Endothelial cell of umbilical vein (primary cell): Measurements from ENCODE around the gene RAB19. TPM values are rescaled to one million over a fixed set of nuclear protein-coding genes. Genes with fewer than 3 reads are reported as not detected.
"Not testable (repeated sequence)": the region's sequence is repeated elsewhere in the genome, so short reads cannot be mapped to it uniquely, and the experiment has no call there.

Experiments used
- BruUV-seq: library from RNA; stranded (reverse); fragments of 400-500 nt; replicated peaks from 2 replicates; lab custom pipeline; 2021; lab: Mats Ljungman, UMichigan
- CTCF ChIA-PET: fragments of 300-600, 350-600 bp; sonication (Branson Sonifier 250); formaldehyde crosslinking; loops from one replicate; lab custom pipeline; 2021; ENCODE audit warnings: antibody characterized with exemption, inconsistent platforms; lab: Charles Lee
- POLR2A ChIA-PET: fragments of 300-600, 350-600 bp; sonication (Branson Sonifier 250); formaldehyde crosslinking; loops from one replicate; lab custom pipeline; 2021; ENCODE audit warnings: antibody characterized with exemption, inconsistent platforms; lab: Charles Lee
- DNase-seq: peaks from one replicate; pipeline ENCODE4 v3.0.0-alpha.2; 2011; ENCODE audit warnings: low read depth, low spot score
- FAIRE-seq: peaks from 2 replicates; lab custom pipeline; 2011; peaks lifted over from hg19 to GRCh38; lab: Jason Lieb, UNC
- H2AFZ ChIP-seq: 2 replicates; pipeline ENCODE4 v1.6.0; 2012; ENCODE audit warnings: low read depth, low read length, control low read depth, inconsistent platforms
- H3K27ac ChIP-seq: 2 replicates; pipeline ENCODE4 v1.5.1; 2011; ENCODE audit warnings: low read depth, mild to moderate bottlenecking, control low read depth, low read length, moderate library complexity; ENCODE audit not compliant: insufficient read depth
- H3K27me3 ChIP-seq, 2 experiments: 2 replicates each; pipeline versions ENCODE4 v1.6.0 to v1.6.1; 2011; ENCODE audit warnings: low read length in 2 of 2, mixed read lengths in 1 of 2; ENCODE audit not compliant: control insufficient read depth in 2 of 2, insufficient read depth in 2 of 2
- H3K36me3 ChIP-seq, 2 experiments: 2 replicates in 1 of 2; 3 replicates in 1 of 2; pipeline ENCODE4 v1.5.1; 2011; ENCODE audit warnings: low read length in 2 of 2, mild to moderate bottlenecking in 1 of 2, moderate library complexity in 1 of 2; ENCODE audit not compliant: control insufficient read depth in 2 of 2, insufficient read depth in 2 of 2; ENCODE audit errors: extremely low read depth in 1 of 2
- H3K4me1 ChIP-seq: 3 replicates; pipeline ENCODE4 v1.5.1; 2011; ENCODE audit warnings: mild to moderate bottlenecking, low read length; ENCODE audit not compliant: control insufficient read depth, insufficient read depth; ENCODE audit errors: extremely low read depth
- H3K4me2 ChIP-seq: 2 replicates; pipeline ENCODE4 v1.6.1; 2011; ENCODE audit warnings: low read length, control low read depth, mixed read lengths; ENCODE audit not compliant: insufficient read depth
- H3K4me3 ChIP-seq, 3 experiments: fragments of 200-600 bp in 1 of 3; sonication (generic), shearing (Covaris generic) in 1 of 3; replicated peaks in 1 of 3; 2 replicates each; pipeline ENCODE4 v1.5.1; 2011 to 2016; ENCODE audit warnings: control low read depth in 3 of 3, low read length in 3 of 3, mild to moderate bottlenecking in 2 of 3, inconsistent platforms in 1 of 3, low read depth in 1 of 3, moderate library complexity in 1 of 3; ENCODE audit not compliant: insufficient read depth in 1 of 3
- H3K79me2 ChIP-seq: 2 replicates; pipeline ENCODE4 v1.6.0; 2012; ENCODE audit warnings: low read length, inconsistent platforms; ENCODE audit not compliant: control insufficient read depth, insufficient read depth
- H3K9ac ChIP-seq: replicated peaks from 2 replicates; pipeline ENCODE3; 2011; ENCODE audit warnings: low read length, control low read depth; ENCODE audit not compliant: insufficient read depth; ENCODE audit errors: extremely low read depth
- H3K9me1 ChIP-seq: replicated peaks from 3 replicates; pipeline ENCODE4 v1.6.0; 2011; ENCODE audit warnings: mild to moderate bottlenecking, low read length; ENCODE audit not compliant: control insufficient read depth, insufficient read depth; ENCODE audit errors: extremely low read depth
- H3K9me3 ChIP-seq: replicated peaks from 2 replicates; pipeline ENCODE4 v1.5.1; 2012; ENCODE audit warnings: low read length, inconsistent platforms; ENCODE audit not compliant: control insufficient read depth, insufficient read depth
- H4K20me1 ChIP-seq: replicated peaks from 2 replicates; pipeline ENCODE3; 2011; ENCODE audit warnings: mild to moderate bottlenecking, low read length; ENCODE audit not compliant: control insufficient read depth, insufficient read depth; ENCODE audit errors: extremely low read depth
- EZH2 ChIP-seq: IDR thresholded peaks from 2 replicates; pipeline ENCODE4 v1.6.1; 2012; ENCODE audit warnings: borderline replicate concordance, low read depth, mild to moderate bottlenecking, moderate library complexity, low read length, inconsistent platforms; ENCODE audit not compliant: severe bottlenecking
- FOS ChIP-seq: IDR thresholded peaks from 2 replicates; pipeline ENCODE4 v1.6.1; 2011; ENCODE audit warnings: mild to moderate bottlenecking, low read length, moderate library complexity, borderline replicate concordance; ENCODE audit not compliant: insufficient read depth
- GATA2 ChIP-seq: IDR thresholded peaks from 2 replicates; pipeline ENCODE4 v1.7.0; 2011; ENCODE audit warnings: low read depth, mild to moderate bottlenecking, moderate library complexity, mixed read lengths, low read length; ENCODE audit not compliant: insufficient read length, insufficient read depth
- JUN ChIP-seq: IDR thresholded peaks from 2 replicates; pipeline ENCODE4 v1.6.1; 2011; ENCODE audit warnings: borderline replicate concordance, low read depth; ENCODE audit not compliant: insufficient read length, insufficient read depth
- MYC ChIP-seq: IDR thresholded peaks from one replicate; pipeline ENCODE4 v1.6.1; 2011; ENCODE audit warnings: mild to moderate bottlenecking, low read depth, low read length
- POLR2A ChIP-seq: IDR thresholded peaks from 2 replicates; pipeline ENCODE4 v1.6.1; 2012; ENCODE audit warnings: low read depth, mild to moderate bottlenecking, control low read depth, low read length
- POLR2AphosphoS5 ChIP-seq: IDR thresholded peaks from 2 replicates; pipeline ENCODE4 v1.6.1; 2012; ENCODE audit warnings: low read depth, mild to moderate bottlenecking, control low read depth, low read length, moderate library complexity; ENCODE audit not compliant: insufficient read depth
- dilution Hi-C: fragments of 300-500 bp; cut with MboI; formaldehyde crosslinking; loops from one replicate; pipeline ENCODE4 v1.15.0; 2019; ENCODE audit warnings: low sequenced_read_pairs; ENCODE audit not compliant: extremely low pct_ligation_motif_present
- intact Hi-C: fragments of 100-400 bp; cut with micrococcal nuclease; formaldehyde crosslinking; loops from one replicate; pipeline ENCODE4 v1.10.0; 2022
- polyA plus RNA-seq, 4 experiments: library from polyadenylated mRNA; depleted of rRNA in 3 of 4; stranded (reverse) in 3 of 4; unstranded in 1 of 4; fragments of >200 nt; gene quantifications; 2 replicates each; pipeline versions ENCODE4 v1.2.1 to v1.2.3, GENCODE V29; 2011 to 2012; ENCODE audit warnings: missing spikeins in 1 of 4
- total RNA-seq: library from RNA; stranded (reverse); gene quantifications from 2 replicates; pipeline ENCODE4 v1.2.3, GENCODE V29; 2021
- TF ChIP-seq, protein P1 (sequence below), 2 donors: IDR thresholded peaks; 1 replicate in 1 of 2; 2 replicates in 1 of 2; pipeline ENCODE4 v1.5.1; 2011; ENCODE audit warnings: low read length in 2 of 2, mild to moderate bottlenecking in 2 of 2, moderate library complexity in 2 of 2, control low read depth in 1 of 2, inconsistent platforms in 1 of 2, low read depth in 1 of 2; ENCODE audit not compliant: insufficient read depth in 1 of 2; ENCODE audit errors: extremely low read depth in 1 of 2
- TF ChIP-seq, protein P2 (sequence below): IDR thresholded peaks from 2 replicates; pipeline ENCODE4 v1.6.1; 2011; ENCODE audit not compliant: insufficient read depth, insufficient read length

Gene RAB19
- total and polyA plus RNA-seq, 2 donors (not counting 3 experiments of a cell fraction or from before 2014, with no cell fraction given) = not detected

DNA sequence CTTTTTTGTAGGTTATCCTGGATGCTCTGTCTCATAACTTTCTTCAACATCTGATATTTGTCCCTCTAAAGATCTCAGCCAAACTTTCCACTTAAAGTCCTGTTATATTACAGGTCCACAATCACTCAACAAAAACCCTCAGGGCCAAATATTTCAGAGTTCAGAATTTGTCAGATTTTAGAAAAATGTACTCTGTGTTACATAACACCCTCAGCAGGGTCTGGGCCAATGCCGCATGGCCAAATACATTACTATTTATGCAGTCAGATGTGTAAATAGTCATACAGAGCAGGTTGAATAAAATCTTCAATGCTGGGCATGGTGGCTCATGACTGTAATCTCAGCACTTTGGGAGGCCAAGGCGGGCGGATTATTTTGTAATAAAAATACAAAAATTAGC, 11.5 kb downstream of the RAB19 start:
- dilution Hi-C loops = no loop called here
- H3K4me2 ChIP-seq = no peak overlapping the region

GRCh38 chr7:140415816-140416215, 12.0 kb downstream of the RAB19 start:
- POLR2A ChIA-PET, CTCF ChIA-PET, BruUV-seq, FAIRE-seq, dilution Hi-C loops, H3K36me3 ChIP-seq, H3K27me3 ChIP-seq, H2AFZ ChIP-seq, H3K27ac ChIP-seq, H3K9me3 ChIP-seq, H3K4me2 ChIP-seq, intact Hi-C loops, H3K9me1 ChIP-seq, H4K20me1 ChIP-seq, DNase-seq, H3K9ac ChIP-seq, H3K4me1 ChIP-seq, H3K79me2 ChIP-seq, H3K4me3 ChIP-seq: not testable (repeated sequence)

More for the DNA sequence above, 11.5 kb downstream of the RAB19 start:
- FAIRE-seq (no peak), DNase-seq (no peak)
- ChIA-PET CTCF (no interaction called here), POLR2A (no interaction called here)
- H3K27me3 ChIP-seq = peaks cover 0 to 2% of the 10 kb centered on the region in 2 experiments
- no peak overlapping the region for H2AFZ ChIP-seq
- no peaks in the 10 kb centered on the region for H3K9me3 ChIP-seq
- no peaks in the 10 kb centered on the region for H3K4me1 ChIP-seq
- H3K36me3 ChIP-seq = no peaks in the 10 kb centered on the region
- no peak overlapping the region for H3K27ac ChIP-seq
- H3K9ac ChIP-seq = no peak overlapping the region
- no peaks in the 10 kb centered on the region for H4K20me1 ChIP-seq
- intact Hi-C loops = no loop called here
- no peaks in the 10 kb centered on the region for H3K79me2 ChIP-seq
- no TSS peak for BruUV-seq
- H3K9me1 ChIP-seq = no peaks in the 10 kb centered on the region
- no peak overlapping the region for H3K4me3 ChIP-seq
- TF ChIP-seq, protein P1, sequence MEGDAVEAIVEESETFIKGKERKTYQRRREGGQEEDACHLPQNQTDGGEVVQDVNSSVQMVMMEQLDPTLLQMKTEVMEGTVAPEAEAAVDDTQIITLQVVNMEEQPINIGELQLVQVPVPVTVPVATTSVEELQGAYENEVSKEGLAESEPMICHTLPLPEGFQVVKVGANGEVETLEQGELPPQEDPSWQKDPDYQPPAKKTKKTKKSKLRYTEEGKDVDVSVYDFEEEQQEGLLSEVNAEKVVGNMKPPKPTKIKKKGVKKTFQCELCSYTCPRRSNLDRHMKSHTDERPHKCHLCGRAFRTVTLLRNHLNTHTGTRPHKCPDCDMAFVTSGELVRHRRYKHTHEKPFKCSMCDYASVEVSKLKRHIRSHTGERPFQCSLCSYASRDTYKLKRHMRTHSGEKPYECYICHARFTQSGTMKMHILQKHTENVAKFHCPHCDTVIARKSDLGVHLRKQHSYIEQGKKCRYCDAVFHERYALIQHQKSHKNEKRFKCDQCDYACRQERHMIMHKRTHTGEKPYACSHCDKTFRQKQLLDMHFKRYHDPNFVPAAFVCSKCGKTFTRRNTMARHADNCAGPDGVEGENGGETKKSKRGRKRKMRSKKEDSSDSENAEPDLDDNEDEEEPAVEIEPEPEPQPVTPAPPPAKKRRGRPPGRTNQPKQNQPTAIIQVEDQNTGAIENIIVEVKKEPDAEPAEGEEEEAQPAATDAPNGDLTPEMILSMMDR (IDR thresholded peaks at IDR 0.05; ENCODE audit: extremely low read depth in 1 of 2, insufficient read depth in 1 of 2, low read depth in 1 of 2, low read length in 2 of 2) = no peak
- no peak for TF ChIP-seq POLR2AphosphoS5
- TF ChIP-seq JUN = no peak
- no peak for TF ChIP-seq MYC
- TF ChIP-seq EZH2 = no peak
- TF ChIP-seq GATA2 = no peak
- TF ChIP-seq POLR2A = no peak
- no peak for TF ChIP-seq FOS
- TF ChIP-seq, protein P2, sequence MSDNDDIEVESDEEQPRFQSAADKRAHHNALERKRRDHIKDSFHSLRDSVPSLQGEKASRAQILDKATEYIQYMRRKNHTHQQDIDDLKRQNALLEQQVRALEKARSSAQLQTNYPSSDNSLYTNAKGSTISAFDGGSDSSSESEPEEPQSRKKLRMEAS = no peak
